ENCODE results near the gene MSX1.

The MSX1 gene

DNA sequence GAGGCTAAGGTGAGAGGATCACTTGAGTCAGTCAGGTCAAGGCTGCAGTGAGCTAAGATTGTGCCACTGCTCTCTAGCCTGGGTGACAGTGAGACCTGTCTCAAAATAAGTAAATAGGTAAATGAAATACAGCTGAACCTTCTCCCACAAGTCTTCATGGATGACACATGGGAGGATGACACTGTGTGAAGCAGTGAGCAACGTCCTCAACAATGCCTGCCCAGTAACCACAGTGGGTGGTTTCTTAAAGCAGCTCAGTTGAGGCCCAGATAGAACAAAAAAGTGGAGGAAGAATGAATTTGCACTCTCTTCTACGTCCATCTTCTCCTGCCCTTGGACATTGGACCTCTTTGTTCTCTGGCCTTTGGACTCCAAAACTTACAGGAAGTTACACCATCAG is 52.7 kb downstream of the MSX1 start:
- ATAC-seq (replicated peaks) (no peak), DNase-seq (no peak)
- no peak overlapping the region for H3K27ac Mint-ChIP-seq
- H3K9me3 Mint-ChIP-seq: peaks cover 4 to 12% of the 10 kb centered on the region in 2 donors
- H3K4me1 Mint-ChIP-seq: no peaks in the 10 kb centered on the region
- H3K27me3 Mint-ChIP-seq: peaks cover 7 to 26% of the 10 kb centered on the region in 2 donors
- no peaks in the 10 kb centered on the region for H3K36me3 Mint-ChIP-seq
- H3K4me3 Mint-ChIP-seq: no peak overlapping the region

DNA sequence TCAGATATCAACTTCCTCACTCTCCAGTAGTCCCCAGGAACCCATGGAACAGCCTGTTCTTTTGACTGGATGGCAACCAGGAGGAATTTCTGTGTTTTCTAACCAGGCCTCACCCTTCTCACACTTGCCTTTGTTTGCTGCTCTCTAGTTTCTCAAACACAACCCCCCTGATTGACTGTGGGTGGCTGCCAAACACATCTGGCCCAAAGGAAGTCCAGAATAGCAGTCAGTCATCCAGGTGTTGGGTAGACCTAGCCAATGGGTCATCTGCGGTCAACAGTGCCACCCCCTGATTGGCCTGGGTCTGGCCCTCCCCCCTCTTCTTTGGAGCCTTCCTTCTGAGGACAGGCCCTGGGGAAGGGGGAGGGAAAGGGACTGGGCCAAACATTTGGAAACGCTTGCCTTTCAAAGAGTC is 53.7 kb downstream of the MSX1 start:
- H3K4me1 Mint-ChIP-seq: peaks cover 0 to 2% of the 10 kb centered on the region in 2 donors
- ATAC-seq (replicated peaks) (no peak), DNase-seq (no peak)
- no peak overlapping the region for H3K27ac Mint-ChIP-seq
- H3K27me3 Mint-ChIP-seq: peaks cover 4 to 24% of the 10 kb centered on the region in 2 donors
- no peak overlapping the region for H3K4me3 Mint-ChIP-seq
- peaks cover 12 to 18% of the 10 kb centered on the region in 2 donors for H3K9me3 Mint-ChIP-seq
- peaks cover 0 to 7% of the 10 kb centered on the region in 2 donors for H3K36me3 Mint-ChIP-seq
